Fibroblast of villous mesenchyme (primary cell): ENCODE measurements around the gene MGMT. TPM values are rescaled to one million over a fixed set of nuclear protein-coding genes. Genes with fewer than 3 reads are reported as not detected.
A peak's percentile ranks its signal among the peaks of the same experiment; 100 is the strongest.

Experiments used
- DNase-seq: peaks from one replicate; pipeline ENCODE4 v3.0.0-alpha.2; 2010; ENCODE audit warnings: low read depth
- H3K4me3 ChIP-seq: 2 replicates; pipeline ENCODE4 v1.5.1; 2011; ENCODE audit warnings: low read depth, mild to moderate bottlenecking, low read length
- CTCF ChIP-seq: IDR thresholded peaks from 2 replicates; pipeline ENCODE4 v1.5.1; 2012; ENCODE audit warnings: low read depth, mild to moderate bottlenecking, low read length; ENCODE audit not compliant: insufficient read depth
- total RNA-seq: library from RNA; depleted of rRNA; stranded (reverse); fragments of >200 nt; gene quantifications from 2 replicates; pipeline ENCODE4 v1.2.3, GENCODE V29; 2012

MGMT gene
- total RNA-seq, 1 donor, result 10.4 TPM

GRCh38 chr10:129754211-129755050, 287.4 kb downstream of the MGMT start:
- DNase-seq, result no peak
- TF ChIP-seq CTCF, result no peak
- H3K4me3 ChIP-seq, result no peak overlapping the region

- no peak for DNase-seq
- no peak overlapping the region for H3K4me3 ChIP-seq
- TF ChIP-seq CTCF, result no peak
Measured at GRCh38 chr10:129755158-129755591, 288.1 kb downstream of the MGMT start.

GRCh38 chr10:129755621-129756020, 288.6 kb downstream of the MGMT start:
- no peak overlapping the region for H3K4me3 ChIP-seq
- DNase-seq, result no peak
- TF ChIP-seq CTCF, result no peak

- no peak for TF ChIP-seq CTCF
- no peak overlapping the region for H3K4me3 ChIP-seq
- DNase-seq, result peak; percentile 1
Measured at GRCh38 chr10:129756912-129757901, 290.2 kb downstream of the MGMT start.

GRCh38 chr10:129758207-129759021, 291.4 kb downstream of the MGMT start:
- DNase-seq, result no peak
- no peak for TF ChIP-seq CTCF
- no peak overlapping the region for H3K4me3 ChIP-seq

GRCh38 chr10:129759214-129760002, 292.4 kb downstream of the MGMT start:
- H3K4me3 ChIP-seq, result no peak overlapping the region
- TF ChIP-seq CTCF, result no peak
- DNase-seq, result no peak
